ENCODE data around the gene PLCXD1. TPM values are rescaled to one million over a fixed set of nuclear protein-coding genes. Genes with fewer than 3 reads are reported as not detected.

Gene PLCXD1
- total and polyA plus RNA-seq, 12 donors, result 1.2 to 14.5 (median 6.5) TPM

GRCh38 chrX:318739-319578 is 37.8 kb downstream of the PLCXD1 start, which contains the start of gene GTPBP6:
TSS of gene GTPBP6 (minus strand) at chrX:318796. CDS start at chrX:318787, 9 bp downstream.
- intact Hi-C loops (cut with DNase I), result no loop called here
- WGBS, 4 donors, result 0 to 1% (median 0%) methylated on average over 18 to 97 of the region's 97 CpGs

GRCh38 chrX:319579-320125 is 38.5 kb downstream of the PLCXD1 start:
- 0 to 1% (median 0%) methylated on average over 5 to 41 of the region's 41 CpGs for WGBS, 4 donors
- no peak for TF ChIP-seq POLR2A (IDR thresholded peaks at IDR 0.05)
- TF ChIP-seq CTCF (IDR thresholded peaks at IDR 0.05), result no peak
- H3K27ac ChIP-seq, result peak overlapping the region in 3 of 5 donors; percentile 60 to 81 (median 76)

More at GRCh38 chrX:318739-319578, 37.8 kb downstream of the PLCXD1 start, which contains the start of gene GTPBP6:
- peaks cover 12 to 15% of the 10 kb centered on the region in 2 donors for H3K4me1 ChIP-seq (replicated peaks in 1 of 2)
- peak; percentile 99 to 100 (median 100) for DNase-seq
- H3K27ac ChIP-seq, result peak within 1 kb of the TSS; percentile 76 to 98 (median 94)
- H3K9me3 ChIP-seq (replicated peaks in 1 of 3), result no peaks in the 10 kb centered on the region
- TF ChIP-seq POLR2A (IDR thresholded peaks at IDR 0.05), result peak; percentile 53 to 69
- TF ChIP-seq CTCF (IDR thresholded peaks at IDR 0.05), result no peak
- peak within 1 kb of the TSS; percentile 62 to 100 (median 89) for H3K4me3 ChIP-seq
- peaks cover 0 to 10% of the 10 kb centered on the region in 2 donors for H3K36me3 ChIP-seq (replicated peaks in 1 of 2)
- no peaks in the 10 kb centered on the region for H3K27me3 ChIP-seq

GRCh38 chrX:320126-320783 is 39.1 kb downstream of the PLCXD1 start:
- Histone ChIP-seq H3K4me3 (peak overlapping the region in 2 of 4 donors; percentile 88 to 100), H3K36me3 (replicated peaks in 1 of 2) (peaks cover 0 to under 1% of the 10 kb centered on the region in 2 donors), H3K27ac (no peak overlapping the region), H3K27me3 (no peaks in the 10 kb centered on the region), H3K9me3 (replicated peaks in 1 of 3) (no peaks in the 10 kb centered on the region), H3K4me1 (replicated peaks in 1 of 2) (peaks cover 12 to 15% of the 10 kb centered on the region in 2 donors)
- TF ChIP-seq POLR2A (IDR thresholded peaks at IDR 0.05) (no peak), CTCF (IDR thresholded peaks at IDR 0.05) (no peak)
- intact Hi-C loops (cut with DNase I), result no loop called here
- peak in 3 of 7 donors; percentile 17 to 63 (median 33) for DNase-seq
- WGBS, 4 donors, result 12 to 21% (median 14%) methylated on average over 15 to 24 of the region's 24 CpGs

More at GRCh38 chrX:319579-320125, 38.5 kb downstream of the PLCXD1 start:
- Histone ChIP-seq H3K27me3 (no peaks in the 10 kb centered on the region), H3K4me3 (peak overlapping the region; percentile 40 to 100 (median 89)), H3K9me3 (replicated peaks in 1 of 3) (no peaks in the 10 kb centered on the region), H3K4me1 (replicated peaks in 1 of 2) (peaks cover 12 to 15% of the 10 kb centered on the region in 2 donors), H3K36me3 (replicated peaks in 1 of 2) (peaks cover 0 to 6% of the 10 kb centered on the region in 2 donors)
- DNase-seq, result peak in 4 of 7 donors; percentile 34 to 59 (median 49)
- intact Hi-C loops (cut with DNase I), result no loop called here
